SK-N-SH (cell line): ENCODE results near the gene ZSWIM5. TPM values are rescaled to one million over a fixed set of nuclear protein-coding genes. Genes with fewer than 3 reads are reported as not detected.

Experiments
- CTCF ChIA-PET: fragments of 300-600, 350-600 bp; formaldehyde crosslinking; extraction: SDS; loops from one replicate; lab custom pipeline; 2021; lab: Yijun Ruan, JAX
- POLR2A ChIA-PET: fragments of 350-600 bp; sonication (Branson Sonifier 250); formaldehyde crosslinking; extraction: SDS; loops from one replicate; lab custom pipeline; 2020; ENCODE audit warnings: antibody characterized with exemption, inconsistent platforms; lab: Yijun Ruan, JAX
- DNase-seq: peaks from one replicate; pipeline ENCODE4 v3.0.0; 2012
- H2AFZ ChIP-seq: fragments of 200-600 bp; sonication (generic); 2 replicates; pipeline ENCODE4 v1.8.1; 2016; ENCODE audit warnings: antibody characterized with exemption, mild to moderate bottlenecking, low read depth
- H3F3A ChIP-seq: fragments of 200-600 bp; sonication (generic); replicated peaks from 2 replicates; pipeline ENCODE3; 2016; ENCODE audit warnings: antibody characterized with exemption, mild to moderate bottlenecking; ENCODE audit not compliant: insufficient read depth
- H3K27ac ChIP-seq, 2 experiments: fragments of 200-500 bp in 1 of 2; fragments of 200-600 bp in 1 of 2; sonication (Bioruptor generic) in 1 of 2; sonication (generic), shearing (Covaris generic) in 1 of 2; 2 replicates each; pipeline versions ENCODE4 v1.5.1 to v1.6.1; 2014 to 2016; ENCODE audit warnings: low read depth in 2 of 2, inconsistent platforms in 1 of 2, low read length in 1 of 2, mild to moderate bottlenecking in 1 of 2, mixed read lengths in 1 of 2
- H3K27me3 ChIP-seq: fragments of 200-600 bp; sonication (generic), shearing (Covaris generic); 2 replicates; pipeline ENCODE4 v1.6.1; 2016; ENCODE audit warnings: mixed run types; ENCODE audit not compliant: insufficient read depth
- H3K36me3 ChIP-seq, 2 experiments: fragments of 200-500 bp in 1 of 2; fragments of 200-600 bp in 1 of 2; sonication (Bioruptor generic) in 1 of 2; sonication (generic) in 1 of 2; replicated peaks in 1 of 2; 2 replicates each; pipeline versions ENCODE3 to v1.5.1; 2014 to 2016; ENCODE audit warnings: low read length in 1 of 2, mild to moderate bottlenecking in 1 of 2; ENCODE audit not compliant: insufficient read depth in 2 of 2, control insufficient read depth in 1 of 2
- H3K4me1 ChIP-seq, 2 experiments: fragments of 200-500 bp in 1 of 2; fragments of 200-600 bp in 1 of 2; sonication (Bioruptor generic) in 1 of 2; sonication (generic), shearing (Covaris generic) in 1 of 2; 2 replicates each; pipeline versions ENCODE4 v1.5.1 to v1.6.1; 2014 to 2016; ENCODE audit warnings: low read depth in 1 of 2, low read length in 1 of 2, mixed run types in 1 of 2; ENCODE audit not compliant: insufficient read depth in 2 of 2, control insufficient read depth in 1 of 2
- H3K4me2 ChIP-seq: fragments of 200-600 bp; sonication (generic), shearing (Covaris generic); 2 replicates; pipeline ENCODE4 v1.6.1; 2017; ENCODE audit warnings: mixed run types
- H3K4me3 ChIP-seq, 2 experiments: fragments of 200-500 bp in 1 of 2; fragments of 200-600 bp in 1 of 2; sonication (Bioruptor generic) in 1 of 2; sonication (generic), shearing (Covaris generic) in 1 of 2; 2 replicates each; pipeline versions ENCODE4 v1.5.1 to v1.8.1; 2014 to 2016; ENCODE audit warnings: low read depth in 2 of 2, inconsistent platforms in 1 of 2, low read length in 1 of 2, mild to moderate bottlenecking in 1 of 2, mixed read lengths in 1 of 2, moderate library complexity in 1 of 2
- H3K79me2 ChIP-seq: fragments of 200-600 bp; sonication (generic); 2 replicates; pipeline ENCODE4 v1.8.1; 2017; ENCODE audit warnings: mild to moderate bottlenecking; ENCODE audit not compliant: insufficient read depth
- H3K9ac ChIP-seq: fragments of 200-600 bp; sonication (generic); 2 replicates; pipeline ENCODE4 v1.6.1; 2017; ENCODE audit warnings: mixed run types
- H3K9me2 ChIP-seq: fragments of 200-600 bp; sonication (generic); 2 replicates; pipeline ENCODE4 v1.6.1; 2017; ENCODE audit warnings: mixed run types
- H3K9me3 ChIP-seq: fragments of 200-600 bp; sonication (generic); 2 replicates; pipeline ENCODE4 v1.6.1; 2017; ENCODE audit warnings: mixed run types, mild to moderate bottlenecking, moderate library complexity
- H4K20me1 ChIP-seq: fragments of 200-600 bp; sonication (generic); 2 replicates; pipeline ENCODE4 v1.6.1; 2017; ENCODE audit warnings: mild to moderate bottlenecking, mixed run types; ENCODE audit not compliant: insufficient read depth
- ELF1 ChIP-seq: IDR thresholded peaks from 2 replicates; pipeline ENCODE4 v1.4.0; 2012
- EZH2phosphoT487 ChIP-seq: fragments of 200-600 bp; sonication (generic); IDR thresholded peaks from 2 replicates; pipeline ENCODE4 v1.6.1; 2017; ENCODE audit warnings: low read depth, mixed run types, mild to moderate bottlenecking, antibody characterized with exemption, moderate library complexity, borderline replicate concordance
- FOXJ3 ChIP-seq: sonication (generic); formaldehyde crosslinking; IDR thresholded peaks from 2 replicates; pipeline ENCODE4 v1.5.1; 2020; ENCODE audit warnings: mild to moderate bottlenecking, missing genetic modification reagents
- GABPA ChIP-seq: IDR thresholded peaks from 2 replicates; pipeline ENCODE4 v1.4.0; 2012; ENCODE audit warnings: low read depth, mild to moderate bottlenecking
- GATA2 ChIP-seq: sonication (generic); formaldehyde crosslinking; IDR thresholded peaks from 2 replicates; pipeline ENCODE4 v1.5.0; 2020; ENCODE audit warnings: mild to moderate bottlenecking, missing genetic modification reagents
- IRF3 ChIP-seq: fragments of 150-350 bp; IDR thresholded peaks from 2 replicates; pipeline ENCODE4 v1.6.1; 2016; ENCODE audit warnings: mild to moderate bottlenecking, low read depth, low read length
- JUND ChIP-seq: IDR thresholded peaks from 2 replicates; pipeline ENCODE4 v1.4.0; 2012
- MEF2A ChIP-seq: IDR thresholded peaks from 2 replicates; pipeline ENCODE4 v1.4.0; 2012; ENCODE audit warnings: low read depth, borderline replicate concordance
- MXI1 ChIP-seq: IDR thresholded peaks from 2 replicates; pipeline ENCODE4 v1.6.1; 2012; ENCODE audit warnings: mild to moderate bottlenecking, low read depth, low read length, improper control_type of control experiment
- NFIC ChIP-seq: IDR thresholded peaks from 2 replicates; pipeline ENCODE4 v1.4.0; 2012; ENCODE audit warnings: borderline replicate concordance
- NRF1 ChIP-seq: IDR thresholded peaks from 2 replicates; pipeline ENCODE4 v1.6.1; 2012; ENCODE audit warnings: low read depth, mild to moderate bottlenecking, low read length
- POLR2AphosphoS5 ChIP-seq: IDR thresholded peaks from 2 replicates; pipeline ENCODE4 v1.6.1; 2012; ENCODE audit warnings: low read depth, low read length
- RAD21 ChIP-seq: IDR thresholded peaks from 2 replicates; pipeline ENCODE4 v1.6.1; 2012; ENCODE audit warnings: mild to moderate bottlenecking, low read length
- RCOR1 ChIP-seq: fragments of 150-350 bp; IDR thresholded peaks from 2 replicates; pipeline ENCODE4 v1.6.1; 2017; ENCODE audit warnings: antibody characterized with exemption, low read length
- REST ChIP-seq: IDR thresholded peaks from 2 replicates; pipeline ENCODE4 v1.6.1; 2012; ENCODE audit warnings: mild to moderate bottlenecking, low read depth, low read length, moderate library complexity
- RFX5 ChIP-seq: IDR thresholded peaks from 2 replicates; pipeline ENCODE4 v1.6.1; 2012; ENCODE audit warnings: mild to moderate bottlenecking, improper control_type of control experiment, low read length
- SIN3A ChIP-seq: IDR thresholded peaks from 2 replicates; pipeline ENCODE4 v1.6.1; 2012; ENCODE audit warnings: low read depth, mild to moderate bottlenecking, low read length, moderate library complexity, borderline replicate concordance
- TAF1 ChIP-seq: IDR thresholded peaks from 2 replicates; pipeline ENCODE4 v1.6.1; 2012; ENCODE audit warnings: low read depth, mild to moderate bottlenecking, low read length, moderate library complexity, borderline replicate concordance
- TCF12 ChIP-seq: IDR thresholded peaks from 2 replicates; pipeline ENCODE4 v1.4.0; 2012
- TEAD4 ChIP-seq: IDR thresholded peaks from 2 replicates; pipeline ENCODE4 v1.4.0; 2012; ENCODE audit warnings: mild to moderate bottlenecking, borderline replicate concordance; ENCODE audit not compliant: insufficient read depth
- USF1 ChIP-seq: IDR thresholded peaks from 2 replicates; pipeline ENCODE4 v1.4.0; 2012; ENCODE audit warnings: low read depth, borderline replicate concordance
- YY1 ChIP-seq: IDR thresholded peaks from 2 replicates; pipeline ENCODE4 v1.4.0; 2012; ENCODE audit warnings: low read depth, mild to moderate bottlenecking
- WGBS: methylation state at CpG from one replicate; pipeline ENCODE4 v1.1.6; 2017; ENCODE audit warnings: low lambda C conversion rate; 5-methylcytosine and 5-hydroxymethylcytosine counted together
- polyA plus RNA-seq, 3 experiments: library from polyadenylated mRNA; depleted of rRNA; stranded (reverse); fragments of >200 nt; gene quantifications; 2 replicates each; pipeline ENCODE4 v1.2.3, GENCODE V29; 2012
- TF ChIP-seq, protein P1 (sequence below): fragments of 150-350 bp; IDR thresholded peaks from 2 replicates; pipeline ENCODE4 v1.6.1; 2017; ENCODE audit warnings: antibody characterized with exemption, low read length, low read depth, borderline replicate concordance
- TF ChIP-seq, protein P2 (sequence below): IDR thresholded peaks from 2 replicates; pipeline ENCODE4 v1.4.0; 2012; ENCODE audit warnings: low read depth, borderline replicate concordance

Gene ZSWIM5
- polyA plus RNA-seq, 1 of the 3 experiments (the other 2 are of a cell fraction): 0.07 TPM

GRCh38 chr1:45011837-45012638 lies 194.4 kb downstream of the ZSWIM5 start, which contains the start of gene UROD:
Gene UROD (plus strand): TSS chr1:45012254. CDS start chr1:45012266, 12 bp downstream.
- Histone ChIP-seq H3K27me3 (no peaks in the 10 kb centered on the region), H3K9ac (peak within 1 kb of the TSS; percentile 86), H2AFZ (peak within 1 kb of the TSS; percentile 100), H3K9me3 (no peaks in the 10 kb centered on the region), H3K4me3 (peak within 1 kb of the TSS; percentile 93 to 96), H3K4me2 (peak within 1 kb of the TSS; percentile 99), H3K9me2 (no peaks in the 10 kb centered on the region), H4K20me1 (no peaks in the 10 kb centered on the region), H3K79me2 (peaks cover 39% of the 10 kb centered on the region; the same call in 1 of the 2 replicates), H3K27ac (peak within 1 kb of the TSS; percentile 69 to 87), H3K36me3 (peaks cover 3 to 45% of the 10 kb centered on the region in 2 experiments), H3K4me1 (peaks cover 6 to 36% of the 10 kb centered on the region in 2 experiments), H3F3A (peaks cover 5% of the 10 kb centered on the region)
- ChIA-PET CTCF (interaction anchor here (1.0 to 13.4 kb wide), 14 partner anchors 9 to 481 kb away, joined by 3 to 470 read pairs (median 5); partner anchors contain the start of gene PTCH2), POLR2A (interaction anchor here (1.2 to 4.6 kb wide), 11 partner anchors 169 to 510 kb away, joined by 3 to 50 read pairs (median 6); partner anchors contain the start of genes MUTYH, PLK3, PRDX1 and PTCH2)
- DNase-seq: peak; percentile 92
- 3% methylated on average over 19 of the region's 21 CpGs for WGBS
- TF ChIP-seq SIN3A (peak; percentile 98), REST (no peak), NFIC (0 out of 2 replicates have a peak, but pooled peaks have one; percentile 15), IRF3 (no peak), ELF1 (peak; percentile 70), YY1 (peak; percentile 95), JUND (no peak), USF1 (peak; percentile 97), TEAD4 (no peak), RCOR1 (no peak), TAF1 (peak; percentile 81), GATA2 (CRISPR knock-in tag) (no peak), RFX5 (no peak), GABPA (no peak), EZH2phosphoT487 (no peak), FOXJ3 (CRISPR knock-in tag) (no peak), TCF12 (peak; percentile 38; the same call in 1 of the 2 replicates), POLR2AphosphoS5 (peak; percentile 95), RAD21 (no peak), MEF2A (no peak), MXI1 (peak; percentile 88), NRF1 (no peak)
- TF ChIP-seq, protein P1, sequence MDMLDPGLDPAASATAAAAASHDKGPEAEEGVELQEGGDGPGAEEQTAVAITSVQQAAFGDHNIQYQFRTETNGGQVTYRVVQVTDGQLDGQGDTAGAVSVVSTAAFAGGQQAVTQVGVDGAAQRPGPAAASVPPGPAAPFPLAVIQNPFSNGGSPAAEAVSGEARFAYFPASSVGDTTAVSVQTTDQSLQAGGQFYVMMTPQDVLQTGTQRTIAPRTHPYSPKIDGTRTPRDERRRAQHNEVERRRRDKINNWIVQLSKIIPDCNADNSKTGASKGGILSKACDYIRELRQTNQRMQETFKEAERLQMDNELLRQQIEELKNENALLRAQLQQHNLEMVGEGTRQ: peak; percentile 72
- TF ChIP-seq, protein P2, sequence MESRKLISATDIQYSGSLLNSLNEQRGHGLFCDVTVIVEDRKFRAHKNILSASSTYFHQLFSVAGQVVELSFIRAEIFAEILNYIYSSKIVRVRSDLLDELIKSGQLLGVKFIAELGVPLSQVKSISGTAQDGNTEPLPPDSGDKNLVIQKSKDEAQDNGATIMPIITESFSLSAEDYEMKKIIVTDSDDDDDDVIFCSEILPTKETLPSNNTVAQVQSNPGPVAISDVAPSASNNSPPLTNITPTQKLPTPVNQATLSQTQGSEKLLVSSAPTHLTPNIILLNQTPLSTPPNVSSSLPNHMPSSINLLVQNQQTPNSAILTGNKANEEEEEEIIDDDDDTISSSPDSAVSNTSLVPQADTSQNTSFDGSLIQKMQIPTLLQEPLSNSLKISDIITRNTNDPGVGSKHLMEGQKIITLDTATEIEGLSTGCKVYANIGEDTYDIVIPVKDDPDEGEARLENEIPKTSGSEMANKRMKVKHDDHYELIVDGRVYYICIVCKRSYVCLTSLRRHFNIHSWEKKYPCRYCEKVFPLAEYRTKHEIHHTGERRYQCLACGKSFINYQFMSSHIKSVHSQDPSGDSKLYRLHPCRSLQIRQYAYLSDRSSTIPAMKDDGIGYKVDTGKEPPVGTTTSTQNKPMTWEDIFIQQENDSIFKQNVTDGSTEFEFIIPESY: no peak
